AG10803 (cell line): ENCODE measurements around the gene PELI2.

Source experiments
- DNase-seq: peaks from one replicate; pipeline ENCODE4 v3.0.0; 2010; ENCODE audit warnings: low read depth
- H3K4me3 ChIP-seq: 2 replicates; pipeline ENCODE4 v1.5.1; 2011; ENCODE audit warnings: mild to moderate bottlenecking, low read length, control low read depth
- TF ChIP-seq, protein P1 (sequence below): conservative IDR thresholded peaks from 2 replicates; pipeline ENCODE4 v1.5.1; 2011; ENCODE audit warnings: mild to moderate bottlenecking, low read length, control low read depth, inconsistent platforms

PELI2 gene, protein sequence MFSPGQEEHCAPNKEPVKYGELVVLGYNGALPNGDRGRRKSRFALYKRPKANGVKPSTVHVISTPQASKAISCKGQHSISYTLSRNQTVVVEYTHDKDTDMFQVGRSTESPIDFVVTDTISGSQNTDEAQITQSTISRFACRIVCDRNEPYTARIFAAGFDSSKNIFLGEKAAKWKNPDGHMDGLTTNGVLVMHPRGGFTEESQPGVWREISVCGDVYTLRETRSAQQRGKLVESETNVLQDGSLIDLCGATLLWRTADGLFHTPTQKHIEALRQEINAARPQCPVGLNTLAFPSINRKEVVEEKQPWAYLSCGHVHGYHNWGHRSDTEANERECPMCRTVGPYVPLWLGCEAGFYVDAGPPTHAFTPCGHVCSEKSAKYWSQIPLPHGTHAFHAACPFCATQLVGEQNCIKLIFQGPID

DNA sequence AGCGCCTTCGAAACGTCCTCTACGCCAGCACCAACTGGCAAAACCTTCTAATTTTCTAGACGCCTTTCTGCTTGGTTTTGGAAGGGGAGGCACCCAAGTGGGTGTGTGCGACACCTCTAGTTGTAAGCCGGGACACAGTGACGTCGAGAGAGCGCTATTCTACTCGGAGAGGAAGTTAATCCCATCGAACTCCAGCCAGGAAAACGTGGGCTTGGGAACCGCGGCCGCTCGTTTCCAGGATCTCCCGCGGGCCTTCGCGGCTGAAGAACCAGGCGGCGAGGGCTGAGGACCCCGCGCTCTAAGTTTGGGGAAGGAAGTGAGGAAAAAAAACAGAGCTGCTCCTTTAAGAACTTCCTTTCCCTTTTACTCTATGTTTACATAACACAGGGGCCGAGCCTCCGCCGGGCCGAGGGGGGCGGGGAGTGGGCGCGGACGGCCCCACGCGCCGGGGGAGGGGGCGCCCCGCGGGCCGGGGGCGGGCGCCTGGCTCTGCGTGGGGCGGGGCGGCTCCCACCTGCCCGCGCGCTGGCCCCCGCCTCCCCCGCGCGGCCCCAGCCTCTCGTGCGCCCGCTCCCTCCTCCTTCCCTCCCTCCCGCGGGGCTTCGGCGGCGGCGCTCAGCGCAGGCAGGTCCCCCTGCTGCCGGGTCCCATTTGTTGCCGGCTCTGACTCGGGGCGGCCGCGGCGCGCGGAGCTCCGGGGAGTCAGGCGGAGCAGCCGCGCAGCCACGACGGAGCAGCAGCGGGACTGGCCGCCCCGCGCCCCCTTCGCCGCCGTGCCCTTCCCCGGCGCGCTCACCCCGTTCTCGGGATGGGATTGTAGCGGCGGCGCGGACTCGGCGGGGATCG lies at the start of gene PELI2:
Gene PELI2, plus strand, starts transcription at position 647 of the 846 bp plus-strand sequence. CDS start 250 bp downstream, outside the sequence.
- peak within 1 kb of the TSS; percentile 82 for H3K4me3 ChIP-seq
- TF ChIP-seq, protein P1, sequence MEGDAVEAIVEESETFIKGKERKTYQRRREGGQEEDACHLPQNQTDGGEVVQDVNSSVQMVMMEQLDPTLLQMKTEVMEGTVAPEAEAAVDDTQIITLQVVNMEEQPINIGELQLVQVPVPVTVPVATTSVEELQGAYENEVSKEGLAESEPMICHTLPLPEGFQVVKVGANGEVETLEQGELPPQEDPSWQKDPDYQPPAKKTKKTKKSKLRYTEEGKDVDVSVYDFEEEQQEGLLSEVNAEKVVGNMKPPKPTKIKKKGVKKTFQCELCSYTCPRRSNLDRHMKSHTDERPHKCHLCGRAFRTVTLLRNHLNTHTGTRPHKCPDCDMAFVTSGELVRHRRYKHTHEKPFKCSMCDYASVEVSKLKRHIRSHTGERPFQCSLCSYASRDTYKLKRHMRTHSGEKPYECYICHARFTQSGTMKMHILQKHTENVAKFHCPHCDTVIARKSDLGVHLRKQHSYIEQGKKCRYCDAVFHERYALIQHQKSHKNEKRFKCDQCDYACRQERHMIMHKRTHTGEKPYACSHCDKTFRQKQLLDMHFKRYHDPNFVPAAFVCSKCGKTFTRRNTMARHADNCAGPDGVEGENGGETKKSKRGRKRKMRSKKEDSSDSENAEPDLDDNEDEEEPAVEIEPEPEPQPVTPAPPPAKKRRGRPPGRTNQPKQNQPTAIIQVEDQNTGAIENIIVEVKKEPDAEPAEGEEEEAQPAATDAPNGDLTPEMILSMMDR = no peak
- peak; percentile 73 for DNase-seq

DNA sequence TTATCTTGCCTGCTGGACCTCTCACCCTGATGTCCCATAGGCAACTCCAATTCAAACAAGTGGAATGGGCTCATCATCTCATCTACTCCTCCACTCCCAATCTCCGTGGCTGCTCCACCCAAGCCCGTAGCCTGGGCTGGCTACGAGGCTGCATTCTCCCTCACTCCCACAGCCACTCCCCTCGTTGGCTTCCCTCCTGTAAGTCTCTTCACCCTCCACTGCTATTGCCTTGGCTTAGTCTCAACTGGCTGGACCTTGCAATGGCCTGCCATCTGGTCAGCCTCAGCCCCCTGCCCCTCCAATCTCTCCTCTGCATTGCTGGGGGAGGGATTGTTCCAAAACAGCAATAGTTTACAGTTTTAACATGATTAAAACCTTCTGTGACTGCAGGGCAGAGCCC lies 44.4 kb upstream of the PELI2 start:
- DNase-seq = no peak
- TF ChIP-seq, protein P1 = no peak
- H3K4me3 ChIP-seq = no peak overlapping the region

DNA sequence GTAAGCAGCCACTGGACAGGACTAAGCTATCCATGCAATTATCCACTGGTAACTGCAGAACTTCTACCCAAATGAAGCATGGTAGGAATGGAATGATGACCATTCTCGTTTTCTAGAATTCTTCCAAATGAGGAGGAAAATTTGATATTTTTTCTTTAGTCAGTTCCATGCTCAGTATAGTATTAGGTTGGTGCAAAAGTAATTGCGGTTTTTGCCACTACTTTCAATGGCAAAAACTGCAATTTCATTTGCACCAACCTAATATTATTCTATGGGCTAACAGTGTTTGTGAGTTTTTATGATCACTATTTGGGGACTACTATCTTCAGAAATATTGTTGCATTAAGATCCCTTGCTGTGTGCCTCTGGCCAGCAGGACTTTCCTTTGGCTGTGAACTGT lies 42.9 kb upstream of the PELI2 start:
- H3K4me3 ChIP-seq = no peak overlapping the region
- no peak for DNase-seq

DNA sequence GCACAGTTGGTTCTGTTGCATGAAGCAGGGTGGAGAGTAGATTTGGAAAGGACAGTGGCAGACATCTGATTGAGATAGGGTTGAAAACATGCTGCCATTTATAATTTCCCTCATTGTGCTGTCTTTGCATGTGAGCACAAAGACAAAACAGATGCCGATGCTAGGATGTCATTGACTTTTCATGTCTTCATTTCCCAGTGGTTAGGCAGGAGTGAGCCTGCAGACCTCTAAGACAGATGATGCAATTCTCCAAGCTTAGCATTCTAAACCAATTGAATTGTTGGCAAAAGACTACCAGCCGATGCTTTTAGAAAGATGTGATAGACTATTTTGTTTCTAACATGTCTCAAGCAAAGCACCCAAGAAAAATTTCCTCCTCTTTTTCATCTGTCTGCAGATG lies 37.1 kb upstream of the PELI2 start:
- TF ChIP-seq, protein P1 = no peak
- DNase-seq = peak; percentile 75
- no peak overlapping the region for H3K4me3 ChIP-seq

More for the DNA sequence above, 42.9 kb upstream of the PELI2 start:
- TF ChIP-seq, protein P1 = no peak

DNA sequence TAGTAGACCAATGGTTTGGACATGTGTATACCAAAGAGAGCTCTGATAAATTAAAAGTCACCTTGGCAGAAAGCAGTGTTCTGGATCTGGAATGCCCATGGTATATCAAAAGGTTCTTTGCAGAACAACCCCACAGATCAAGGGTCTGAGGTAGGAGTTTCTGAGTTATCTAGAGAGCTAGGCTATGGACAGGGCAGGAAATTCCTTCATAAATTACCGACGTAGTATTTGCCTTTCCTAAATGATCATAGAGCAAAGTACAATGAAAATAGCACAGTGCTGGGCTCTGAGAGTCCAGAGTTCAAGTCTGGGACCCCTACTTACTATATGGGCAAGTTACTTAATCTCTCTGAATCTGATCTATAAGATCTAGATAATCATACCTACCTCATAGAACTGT lies 35.3 kb upstream of the PELI2 start:
- TF ChIP-seq, protein P1 = no peak
- no peak for DNase-seq

DNA sequence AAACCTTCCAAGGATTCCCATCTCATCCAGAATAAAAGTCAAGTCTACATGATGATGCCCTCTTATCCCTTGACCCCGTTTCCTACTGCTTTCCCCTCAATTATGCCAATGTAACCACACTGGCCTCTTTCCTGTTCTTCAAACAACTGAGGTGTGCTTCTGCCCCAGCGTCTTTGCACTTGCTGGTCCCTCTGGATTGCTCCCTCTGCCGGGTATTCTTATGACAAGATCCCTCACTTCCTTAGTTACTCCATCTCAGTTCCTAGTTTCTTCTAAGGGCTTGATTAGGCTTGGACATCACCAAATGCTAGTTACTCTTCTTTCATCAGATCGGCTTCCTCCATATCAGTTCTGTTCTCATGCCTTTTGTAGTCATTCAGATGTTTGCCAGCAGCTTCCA lies 32.7 kb upstream of the PELI2 start:
- TF ChIP-seq, protein P1 = no peak
- no peak overlapping the region for H3K4me3 ChIP-seq
- DNase-seq = no peak

More for the DNA sequence above, 35.3 kb upstream of the PELI2 start:
- H3K4me3 ChIP-seq = no peak overlapping the region
